GM12892 (cell line): ENCODE results near the gene GRM4.

ENCODE experiments used
- POLR2A ChIP-seq: IDR thresholded peaks from 2 replicates; pipeline ENCODE4 v1.6.1; 2011; ENCODE audit warnings: low read depth, low read length, control low read depth
- POLR2AphosphoS5 ChIP-seq: IDR thresholded peaks from 2 replicates; pipeline ENCODE4 v1.6.1; 2011; ENCODE audit warnings: low read depth, low read length, control low read depth
- TAF1 ChIP-seq: IDR thresholded peaks from 2 replicates; pipeline ENCODE4 v1.6.1; 2011; ENCODE audit warnings: low read depth, mild to moderate bottlenecking, control low read depth, low read length, borderline replicate concordance

DNA sequence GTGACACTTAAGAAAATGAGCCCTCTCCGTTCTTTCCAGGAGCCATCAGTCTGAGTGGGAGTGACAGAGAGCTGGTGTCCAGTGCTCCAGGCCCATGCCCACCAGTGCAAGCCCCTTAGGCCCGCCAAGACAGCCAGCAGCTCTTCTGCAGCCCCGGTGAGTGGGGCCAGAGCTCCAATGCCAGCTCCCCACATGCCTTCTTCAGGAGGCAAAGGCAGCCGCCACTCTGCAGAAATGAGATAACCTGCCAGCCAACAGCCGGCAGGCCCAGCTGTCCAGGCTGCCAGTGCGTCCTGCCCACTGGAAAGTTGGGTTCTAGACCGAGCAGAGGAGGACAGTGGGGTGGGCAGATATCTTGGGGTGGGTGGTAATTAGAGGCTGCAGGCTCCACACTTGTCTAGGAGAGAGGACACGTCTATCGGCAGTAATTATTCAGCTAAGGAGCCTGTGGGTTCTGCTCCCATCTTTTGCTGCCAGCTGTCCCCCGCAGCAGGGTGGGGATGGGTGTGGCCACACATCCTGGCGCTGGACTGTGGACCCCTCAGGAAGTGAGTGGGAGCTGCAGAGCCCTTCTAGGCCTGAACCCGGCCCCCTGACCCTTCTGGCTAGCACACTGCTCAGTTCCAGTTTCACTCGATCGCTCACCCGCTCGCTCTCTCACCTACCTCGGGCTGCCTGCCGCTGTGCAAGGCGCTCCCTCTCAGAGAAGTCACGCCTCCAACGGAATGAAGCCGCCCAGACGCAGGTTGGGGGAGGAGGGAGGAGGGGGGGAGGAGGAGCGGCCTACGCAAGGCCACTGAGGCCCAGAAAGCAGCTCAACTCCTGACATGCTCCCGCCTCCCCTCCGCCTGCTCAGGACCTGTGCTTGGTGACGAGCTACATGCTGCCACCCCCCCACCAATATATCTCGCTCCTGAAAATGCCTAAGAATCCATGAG lies 3.6 kb downstream of the GRM4 start:
- TF ChIP-seq POLR2AphosphoS5 (no peak), POLR2A (no peak), TAF1 (no peak)
